HCT116 (cell line): ENCODE measurements around the gene SNX4. TPM values are rescaled to one million over a fixed set of nuclear protein-coding genes. Genes with fewer than 3 reads are reported as not detected.

Experiments used
- ATAC-seq: fragments of 200-7000 bp; cut with Tn5 transposase; 2 replicates; pipeline ENCODE4 v1.9.1; 2020; ENCODE audit warnings: mild to moderate bottlenecking, moderate library complexity
- BruUV-seq: library from RNA; stranded (reverse); fragments of 400-500 nt; replicated peaks from 2 replicates; lab custom pipeline; 2021; lab: Mats Ljungman, UMichigan
- CTCF ChIA-PET: fragments of 300-600 bp; sonication (Branson Sonifier 250); formaldehyde crosslinking; loops from one replicate; lab custom pipeline; 2021; ENCODE audit warnings: antibody characterized with exemption; lab: Charles Lee
- POLR2A ChIA-PET: fragments of 300-600, 350-600 bp; sonication (Branson Sonifier 250); formaldehyde crosslinking; loops from one replicate; lab custom pipeline; 2021; ENCODE audit warnings: antibody characterized with exemption; lab: Charles Lee
- RAD21 ChIA-PET, 2 experiments: fragments of 300-600 bp; sonication (Branson Sonifier 250); formaldehyde crosslinking; loops; one replicate each; lab custom pipeline; 2023; ENCODE audit warnings: low total read pairs in 2 of 2; ENCODE audit not compliant: uncharacterized antibody in 2 of 2, unreplicated experiment in 2 of 2, low non-redundant PET in 1 of 2; lab: Charles Lee
- DNase-seq: peaks from one replicate; pipeline ENCODE4 v3.0.0-alpha.2; 2010; ENCODE audit warnings: low read depth, low spot score
- H2AFZ ChIP-seq: fragments of 200-600 bp; shearing (Covaris generic), sonication (generic); 2 replicates; pipeline ENCODE4 v1.6.1; 2017; ENCODE audit warnings: low read depth, mixed run types, mixed read lengths, antibody characterized with exemption, low read length; ENCODE audit not compliant: poor library complexity, severe bottlenecking
- H3K27ac ChIP-seq: 2 replicates; pipeline ENCODE4 v1.5.1; 2012; ENCODE audit warnings: low read depth, low read length
- H3K27me3 ChIP-seq: fragments of 200-600 bp; sonication (generic); 2 replicates; pipeline ENCODE4 v1.6.1; 2016; ENCODE audit warnings: mixed run types, low read length, mixed read lengths; ENCODE audit not compliant: insufficient read depth
- H3K36me3 ChIP-seq, 2 experiments: fragments of 200-500 bp in 1 of 2; fragments of 200-600 bp in 1 of 2; sonication (Bioruptor generic) in 1 of 2; sonication (generic) in 1 of 2; 2 replicates each; pipeline versions ENCODE4 v1.5.1 to v1.6.1; 2014 to 2016; ENCODE audit warnings: low read length in 2 of 2, inconsistent platforms in 1 of 2, mixed read lengths in 1 of 2, mixed run types in 1 of 2; ENCODE audit not compliant: insufficient read depth in 2 of 2, control insufficient read depth in 1 of 2
- H3K4me1 ChIP-seq, 2 experiments: fragments of 200-600 bp in 1 of 2; sonication (generic) in 1 of 2; 2 replicates each; pipeline versions ENCODE4 v1.5.1 to v1.6.1; 2012 to 2017; ENCODE audit warnings: low read length in 2 of 2, inconsistent platforms in 1 of 2, mild to moderate bottlenecking in 1 of 2, mixed read lengths in 1 of 2, mixed run types in 1 of 2, moderate library complexity in 1 of 2; ENCODE audit not compliant: insufficient read depth in 2 of 2, control insufficient read depth in 1 of 2
- H3K4me2 ChIP-seq: fragments of 200-600 bp; sonication (generic); 2 replicates; pipeline ENCODE4 v1.6.1; 2017; ENCODE audit warnings: mixed run types, low read length, mixed read lengths
- H3K4me3 ChIP-seq, 2 experiments: fragments of 200-600 bp in 1 of 2; sonication (generic) in 1 of 2; replicated peaks in 1 of 2; 2 replicates each; pipeline ENCODE4 v1.5.1; 2011 to 2016; ENCODE audit warnings: low read length in 2 of 2, control low read depth in 1 of 2, low read depth in 1 of 2, mild to moderate bottlenecking in 1 of 2, mixed read lengths in 1 of 2, mixed run types in 1 of 2
- H3K79me2 ChIP-seq: fragments of 200-600 bp; sonication (generic); 2 replicates; pipeline ENCODE4 v1.6.1; 2017; ENCODE audit warnings: mild to moderate bottlenecking, mixed run types, low read length, moderate library complexity, mixed read lengths; ENCODE audit not compliant: insufficient read depth
- H3K9ac ChIP-seq: fragments of 200-600 bp; sonication (generic); 2 replicates; pipeline ENCODE4 v1.6.1; 2016; ENCODE audit warnings: low read length, mixed read lengths
- H3K9me2 ChIP-seq: fragments of 200-600 bp; sonication (generic), shearing (Covaris generic); 2 replicates; pipeline ENCODE4 v1.6.1; 2017; ENCODE audit warnings: mixed run types, mild to moderate bottlenecking, moderate library complexity; ENCODE audit not compliant: insufficient read depth
- H3K9me3 ChIP-seq, 2 experiments: fragments of 200-500 bp in 1 of 2; fragments of 200-600 bp in 1 of 2; sonication (Bioruptor generic) in 1 of 2; sonication (generic) in 1 of 2; 2 replicates each; pipeline ENCODE4 v1.6.1; 2014 to 2017; ENCODE audit warnings: low read length in 2 of 2, mixed read lengths in 2 of 2, inconsistent platforms in 1 of 2, low read depth in 1 of 2, mild to moderate bottlenecking in 1 of 2, mixed run types in 1 of 2, moderate library complexity in 1 of 2; ENCODE audit not compliant: control insufficient read depth in 1 of 2, insufficient read depth in 1 of 2
- H4K20me1 ChIP-seq: fragments of 200-600 bp; sonication (generic), shearing (Covaris generic); 2 replicates; pipeline ENCODE4 v1.6.1; 2017; ENCODE audit warnings: mixed run types, mild to moderate bottlenecking, moderate library complexity; ENCODE audit not compliant: insufficient read depth
- ATF3 ChIP-seq: IDR thresholded peaks from 2 replicates; pipeline ENCODE4 v1.6.1; 2012
- CBX3 ChIP-seq: IDR thresholded peaks from 2 replicates; pipeline ENCODE4 v1.6.1; 2012; ENCODE audit warnings: low read depth
- CEBPB ChIP-seq: IDR thresholded peaks from 2 replicates; pipeline ENCODE4 v1.6.1; 2012; ENCODE audit warnings: low read depth
- CTCF ChIP-seq, 3 experiments: fragments of 200-600 bp in 1 of 3; sonication (generic) in 1 of 3; IDR thresholded peaks in 2 of 3; conservative IDR thresholded peaks in 1 of 3; 2 replicates each; pipeline ENCODE4 v1.5.1; 2012 to 2017; ENCODE audit warnings: low read depth in 2 of 3, low read length in 2 of 3, antibody characterized with exemption in 1 of 3, borderline replicate concordance in 1 of 3, control low read depth in 1 of 3, mild to moderate bottlenecking in 1 of 3, mixed read lengths in 1 of 3, mixed run types in 1 of 3, moderate library complexity in 1 of 3; ENCODE audit not compliant: insufficient read depth in 1 of 3
- EGR1 ChIP-seq: IDR thresholded peaks from 2 replicates; pipeline ENCODE4 v1.6.1; 2012; ENCODE audit warnings: low read depth
- ELF1 ChIP-seq: IDR thresholded peaks from 2 replicates; pipeline ENCODE4 v1.6.1; 2012; ENCODE audit warnings: low read depth, borderline replicate concordance
- EZH2phosphoT487 ChIP-seq: fragments of 200-600 bp; IDR thresholded peaks from 2 replicates; pipeline ENCODE4 v1.6.1; 2018; ENCODE audit warnings: antibody characterized with exemption, borderline replicate concordance
- JUND ChIP-seq: IDR thresholded peaks from 2 replicates; pipeline ENCODE4 v1.6.1; 2012
- RAD21 ChIP-seq: IDR thresholded peaks from 2 replicates; pipeline ENCODE4 v1.6.1; 2012; ENCODE audit warnings: low read depth, mild to moderate bottlenecking
- REST ChIP-seq: IDR thresholded peaks from 2 replicates; pipeline ENCODE4 v1.6.1; 2012; ENCODE audit warnings: low read depth
- SIN3A ChIP-seq: IDR thresholded peaks from 2 replicates; pipeline ENCODE4 v1.6.1; 2012; ENCODE audit warnings: low read depth
- SP1 ChIP-seq: IDR thresholded peaks from 2 replicates; pipeline ENCODE4 v1.6.1; 2012; ENCODE audit warnings: low read depth
- TCF7L2 ChIP-seq: IDR thresholded peaks from 2 replicates; pipeline ENCODE4 v1.7.0; 2011; ENCODE audit warnings: borderline replicate concordance, inconsistent platforms; ENCODE audit not compliant: insufficient read depth, insufficient read length; ENCODE audit errors: extremely low read depth
- ZFX ChIP-seq: fragments of 450-650 bp; IDR thresholded peaks from 2 replicates; pipeline ENCODE4 v1.6.1; 2017
- ZNF274 ChIP-seq: fragments of 200-500 bp; sonication (Bioruptor generic); IDR thresholded peaks from 2 replicates; pipeline ENCODE4 v1.6.1; 2014; ENCODE audit warnings: mild to moderate bottlenecking, low read depth, low read length, inconsistent platforms
- intact Hi-C: fragments of 100-400 bp; cut with micrococcal nuclease; formaldehyde crosslinking; loops from 2 replicates; pipeline ENCODE4 v1.10.0; 2022
- total RNA-seq: library from RNA; stranded (reverse); gene quantifications from one replicate; pipeline ENCODE4 v1.2.1, GENCODE V29; 2021; ENCODE audit not compliant: unreplicated experiment
- TF ChIP-seq, protein P1 (sequence below): IDR thresholded peaks from 2 replicates; pipeline ENCODE4 v1.6.1; 2012
- TF ChIP-seq, protein P2 (sequence below): IDR thresholded peaks from 2 replicates; pipeline ENCODE4 v1.6.1; 2011; ENCODE audit warnings: mild to moderate bottlenecking, low read length, moderate library complexity; ENCODE audit not compliant: insufficient replicate concordance; ENCODE audit errors: extremely low read depth

The SNX4 gene
- total RNA-seq, 1 experiment from 2014 or later, result 21.1 TPM

DNA sequence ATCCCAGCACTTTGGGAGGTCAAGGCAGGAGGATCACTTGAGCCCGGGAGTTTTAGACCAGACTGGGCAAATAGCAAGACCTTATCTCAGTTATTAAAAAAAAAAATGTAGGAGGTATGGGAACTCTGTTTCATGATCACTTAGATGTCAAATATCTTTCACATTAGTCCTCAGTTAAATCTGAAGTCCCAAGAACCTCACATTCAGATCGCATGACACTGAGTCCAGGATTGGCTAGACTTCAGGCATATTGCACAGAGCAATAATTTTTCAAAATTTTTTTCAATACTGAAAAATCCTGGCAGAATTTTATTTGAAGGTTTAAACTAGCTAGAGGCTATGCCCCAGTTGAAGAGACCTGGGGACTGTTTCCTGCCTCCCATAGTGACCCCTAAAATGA lies 88.6 kb downstream of the SNX4 start (continued):
- no peak for TF ChIP-seq JUND
- no peak for TF ChIP-seq CEBPB
- TF ChIP-seq SIN3A, result no peak

DNA sequence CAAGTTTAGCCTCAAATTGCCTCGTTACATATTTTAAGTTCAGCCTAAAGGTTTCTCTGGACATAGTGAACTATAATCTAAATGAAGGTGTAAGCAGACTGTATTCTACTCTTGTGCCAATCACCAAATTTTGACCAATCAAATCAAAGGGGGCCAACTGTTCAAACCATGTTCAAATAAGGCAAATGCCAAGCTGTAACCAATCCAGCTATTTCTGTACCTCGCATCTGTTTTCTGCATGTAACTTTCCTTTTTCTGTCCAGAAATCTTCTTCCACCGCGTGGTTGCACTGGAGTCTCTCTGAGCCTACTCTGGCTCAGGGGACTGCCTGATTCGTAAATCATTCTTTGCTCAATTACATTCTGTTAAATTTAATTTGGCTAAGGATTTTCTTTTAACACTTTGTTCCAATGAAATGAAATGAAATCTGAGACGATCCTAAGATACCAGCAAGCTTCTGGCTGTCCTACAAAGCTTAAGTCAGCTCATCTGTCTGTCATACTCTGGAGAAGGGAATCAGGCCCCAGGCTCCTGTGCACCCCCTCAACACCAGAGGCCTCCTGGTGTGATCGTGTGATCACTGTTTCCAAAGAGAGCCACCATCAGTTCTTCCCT lies 91.7 kb downstream of the SNX4 start:
- ATAC-seq (no peak), DNase-seq (no peak)
- no peaks in the 10 kb centered on the region for H3K9me2 ChIP-seq
- no peak overlapping the region for H3K27ac ChIP-seq
- H3K9ac ChIP-seq, result no peak overlapping the region
- no peak overlapping the region for H3K4me2 ChIP-seq
- no peaks in the 10 kb centered on the region for H3K36me3 ChIP-seq
- H3K27me3 ChIP-seq, result no peaks in the 10 kb centered on the region
- H3K4me3 ChIP-seq, result no peak overlapping the region
- H2AFZ ChIP-seq, result no peak overlapping the region
- H3K9me3 ChIP-seq, result no peaks in the 10 kb centered on the region
- RAD21 ChIA-PET, result no interaction called here
- no peaks in the 10 kb centered on the region for H3K4me1 ChIP-seq
- POLR2A ChIA-PET, result no interaction called here
- H4K20me1 ChIP-seq, result no peaks in the 10 kb centered on the region
- H3K79me2 ChIP-seq, result no peaks in the 10 kb centered on the region
- intact Hi-C loops, result no loop called here
- CTCF ChIA-PET, result interaction anchor here (0.8 kb wide), 1 partner anchor 11 kb away, joined by 3 read pairs; no protein-coding TSS in a partner anchor
- no peak for TF ChIP-seq ZFX
- no peak for TF ChIP-seq CTCF (IDR thresholded peaks at IDR 0.05 in 2 of 3, conservative IDR thresholded peaks at IDR 0.05 in 1 of 3; ENCODE audit: borderline replicate concordance in 1 of 3, insufficient read depth in 1 of 3, low read depth in 2 of 3, low read length in 2 of 3)
- TF ChIP-seq, protein P1, sequence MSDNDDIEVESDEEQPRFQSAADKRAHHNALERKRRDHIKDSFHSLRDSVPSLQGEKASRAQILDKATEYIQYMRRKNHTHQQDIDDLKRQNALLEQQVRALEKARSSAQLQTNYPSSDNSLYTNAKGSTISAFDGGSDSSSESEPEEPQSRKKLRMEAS, result no peak
- no peak for TF ChIP-seq CBX3
- no peak for TF ChIP-seq REST
- TF ChIP-seq CEBPB, result no peak
- no peak for TF ChIP-seq RAD21
- TF ChIP-seq ELF1, result no peak
- TF ChIP-seq SP1, result no peak
- TF ChIP-seq TCF7L2, result no peak
- TF ChIP-seq ATF3, result no peak
- TF ChIP-seq EZH2phosphoT487, result no peak
- TF ChIP-seq EGR1, result no peak
- TF ChIP-seq ZNF274, result no peak
- TF ChIP-seq, protein P2, sequence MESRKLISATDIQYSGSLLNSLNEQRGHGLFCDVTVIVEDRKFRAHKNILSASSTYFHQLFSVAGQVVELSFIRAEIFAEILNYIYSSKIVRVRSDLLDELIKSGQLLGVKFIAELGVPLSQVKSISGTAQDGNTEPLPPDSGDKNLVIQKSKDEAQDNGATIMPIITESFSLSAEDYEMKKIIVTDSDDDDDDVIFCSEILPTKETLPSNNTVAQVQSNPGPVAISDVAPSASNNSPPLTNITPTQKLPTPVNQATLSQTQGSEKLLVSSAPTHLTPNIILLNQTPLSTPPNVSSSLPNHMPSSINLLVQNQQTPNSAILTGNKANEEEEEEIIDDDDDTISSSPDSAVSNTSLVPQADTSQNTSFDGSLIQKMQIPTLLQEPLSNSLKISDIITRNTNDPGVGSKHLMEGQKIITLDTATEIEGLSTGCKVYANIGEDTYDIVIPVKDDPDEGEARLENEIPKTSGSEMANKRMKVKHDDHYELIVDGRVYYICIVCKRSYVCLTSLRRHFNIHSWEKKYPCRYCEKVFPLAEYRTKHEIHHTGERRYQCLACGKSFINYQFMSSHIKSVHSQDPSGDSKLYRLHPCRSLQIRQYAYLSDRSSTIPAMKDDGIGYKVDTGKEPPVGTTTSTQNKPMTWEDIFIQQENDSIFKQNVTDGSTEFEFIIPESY, result no peak
- BruUV-seq, result no TSS peak
